T-helper 17 cell (primary cell): ENCODE data around the gene PCDHA2. TPM values are rescaled to one million over a fixed set of nuclear protein-coding genes. Genes with fewer than 3 reads are reported as not detected.
"Not testable (repeated sequence)": the region's sequence is repeated elsewhere in the genome, so short reads cannot be mapped to it uniquely, and the experiment has no call there.

Source experiments
- ATAC-seq: fragments of 150-1000 bp; cut with Tn5 transposase; 2 replicates; pipeline ENCODE4 v1.10.0; 2021; ENCODE audit warnings: mild to moderate bottlenecking, moderate library complexity
- DNase-seq, 3 donors: peaks; one replicate each; pipeline versions ENCODE4 v3.0.0 to v3.0.0-alpha.2; 2020 to 2021
- H3K9me3 ChIP-seq: one replicate; pipeline ENCODE4 v1.7.0; 2013; ENCODE audit warnings: low read length, mild to moderate bottlenecking; ENCODE audit not compliant: control insufficient read depth, poor library complexity, severe bottlenecking
- H3K27ac Mint-ChIP-seq: one replicate; pipeline ENCODE4 v1.8.0; 2022; ENCODE audit warnings: mild to moderate bottlenecking, moderate library complexity, mixed read lengths
- H3K27me3 Mint-ChIP-seq: one replicate; pipeline ENCODE4 v1.8.0; 2022; ENCODE audit warnings: mixed read lengths
- H3K36me3 Mint-ChIP-seq: one replicate; pipeline ENCODE4 v1.8.0; 2022; ENCODE audit warnings: low read depth, mixed read lengths
- H3K4me1 Mint-ChIP-seq: one replicate; pipeline ENCODE4 v1.8.0; 2022; ENCODE audit warnings: mild to moderate bottlenecking, mixed read lengths
- H3K4me3 Mint-ChIP-seq: one replicate; pipeline ENCODE4 v1.8.0; 2022; ENCODE audit warnings: mild to moderate bottlenecking, moderate library complexity, mixed read lengths
- total RNA-seq, 4 donors: library from RNA in 2 of 4; stranded (reverse) in 2 of 4; gene quantifications; one replicate each; pipeline ENCODE4 v1.2.3 and lab custom pipeline; 2022 to 2026

PCDHA2 gene
- total RNA-seq (not detected), total RNA-seq (lab: John Stamatoyannopoulos, UW) (0 reads per million in 2 donors)

GRCh38 chr5:140794595-140795258 lies at the start of gene PCDHA2:
TSS of gene PCDHA2 (plus strand) at chr5:140794852.
- H3K9me3 ChIP-seq: peaks cover 2% of the 10 kb centered on the region
- Mint-ChIP-seq H3K27me3 (peaks cover 13% of the 10 kb centered on the region), H3K4me3 (no peak within 1 kb of the TSS), H3K36me3 (no peaks in the 10 kb centered on the region), H3K27ac (no peak within 1 kb of the TSS), H3K4me1 (no peaks in the 10 kb centered on the region)
- DNase-seq (no peak), ATAC-seq (no peak)

GRCh38 chr5:140753561-140753960 lies 41.1 kb upstream of the PCDHA2 start:
- no peaks in the 10 kb centered on the region for H3K36me3 Mint-ChIP-seq
- ATAC-seq (no peak), DNase-seq (no peak)
- H3K9me3 ChIP-seq: peaks cover 6% of the 10 kb centered on the region
- H3K4me3 Mint-ChIP-seq: no peak overlapping the region
- H3K27me3 Mint-ChIP-seq: no peaks in the 10 kb centered on the region
- H3K4me1 Mint-ChIP-seq: no peaks in the 10 kb centered on the region
- H3K27ac Mint-ChIP-seq: no peak overlapping the region

GRCh38 chr5:140764177-140764973 lies 30.3 kb upstream of the PCDHA2 start:
- Mint-ChIP-seq H3K4me3 (no peak overlapping the region), H3K36me3 (no peaks in the 10 kb centered on the region), H3K4me1 (no peaks in the 10 kb centered on the region), H3K27me3 (no peaks in the 10 kb centered on the region), H3K27ac (no peak overlapping the region)
- DNase-seq (no peak), ATAC-seq (no peak)
- H3K9me3 ChIP-seq: peaks cover 31% of the 10 kb centered on the region

GRCh38 chr5:140767444-140767843 lies 27.2 kb upstream of the PCDHA2 start:
- no peak for DNase-seq
- H3K4me1 Mint-ChIP-seq: no peaks in the 10 kb centered on the region
- no peak overlapping the region for H3K27ac Mint-ChIP-seq
- peaks cover 31% of the 10 kb centered on the region for H3K9me3 ChIP-seq
- H3K27me3 Mint-ChIP-seq: no peaks in the 10 kb centered on the region
- H3K4me3 Mint-ChIP-seq: no peak overlapping the region
- no peaks in the 10 kb centered on the region for H3K36me3 Mint-ChIP-seq
- ATAC-seq: no peak

- H3K27ac Mint-ChIP-seq: no peak overlapping the region
- H3K36me3 Mint-ChIP-seq: peaks cover 3% of the 10 kb centered on the region
- H3K4me3 Mint-ChIP-seq: no peak overlapping the region
- H3K4me1 Mint-ChIP-seq: no peaks in the 10 kb centered on the region
- H3K27me3 Mint-ChIP-seq: no peaks in the 10 kb centered on the region
- H3K9me3 ChIP-seq: peaks cover 15% of the 10 kb centered on the region
- DNase-seq (no peak), ATAC-seq (no peak)
Measured at GRCh38 chr5:140780512-140780911, 14.1 kb upstream of the PCDHA2 start.

- Mint-ChIP-seq H3K4me1 (no peaks in the 10 kb centered on the region), H3K27me3 (peaks cover 16% of the 10 kb centered on the region), H3K27ac (no peak within 1 kb of the TSS), H3K36me3 (peaks cover 3% of the 10 kb centered on the region), H3K4me3 (no peak within 1 kb of the TSS)
- H3K9me3 ChIP-seq: peaks cover 11% of the 10 kb centered on the region
- ATAC-seq (no peak), DNase-seq (no peak)
Measured at GRCh38 chr5:140785905-140786686, 8.6 kb upstream of the PCDHA2 start, which contains the start of gene PCDHA1. TSS of gene PCDHA1 (plus strand) at chr5:140786140.

- not testable (repeated sequence) for DNase-seq, H3K36me3 Mint-ChIP-seq, ATAC-seq, H3K27ac Mint-ChIP-seq, H3K4me3 Mint-ChIP-seq, H3K4me1 Mint-ChIP-seq, H3K9me3 ChIP-seq
- peaks cover 16% of the 10 kb centered on the region for H3K27me3 Mint-ChIP-seq
Measured at GRCh38 chr5:140787422-140787821, 7.2 kb upstream of the PCDHA2 start.

- H3K4me3 Mint-ChIP-seq, DNase-seq, H3K27ac Mint-ChIP-seq, H3K9me3 ChIP-seq, H3K36me3 Mint-ChIP-seq, H3K4me1 Mint-ChIP-seq, ATAC-seq: not testable (repeated sequence)
- H3K27me3 Mint-ChIP-seq: peaks cover 21% of the 10 kb centered on the region
Measured at GRCh38 chr5:140787849-140788504, 6.7 kb upstream of the PCDHA2 start.

- no peak overlapping the region for H3K27ac Mint-ChIP-seq
- ATAC-seq: no peak
Measured at GRCh38 chr5:140791089-140791488, 3.6 kb upstream of the PCDHA2 start.

GRCh38 chr5:140795259-140795641 lies 598 bp downstream of the PCDHA2 start:
- no peak overlapping the region for H3K4me3 Mint-ChIP-seq
- no peaks in the 10 kb centered on the region for H3K4me1 Mint-ChIP-seq
- H3K27ac Mint-ChIP-seq: no peak overlapping the region
- no peaks in the 10 kb centered on the region for H3K36me3 Mint-ChIP-seq
- no peak for DNase-seq
- ATAC-seq: no peak
- H3K9me3 ChIP-seq: peaks cover 2% of the 10 kb centered on the region
- H3K27me3 Mint-ChIP-seq: peaks cover 11% of the 10 kb centered on the region

More at GRCh38 chr5:140791089-140791488, 3.6 kb upstream of the PCDHA2 start:
- DNase-seq: no peak
- Mint-ChIP-seq H3K27me3 (peaks cover 24% of the 10 kb centered on the region), H3K4me1 (no peaks in the 10 kb centered on the region), H3K36me3 (no peaks in the 10 kb centered on the region), H3K4me3 (no peak overlapping the region)
- H3K9me3 ChIP-seq: peaks cover 2% of the 10 kb centered on the region

GRCh38 chr5:140796072-140796717 lies 1.5 kb downstream of the PCDHA2 start:
- not testable (repeated sequence) for ATAC-seq, H3K36me3 Mint-ChIP-seq, H3K9me3 ChIP-seq, H3K4me1 Mint-ChIP-seq, H3K4me3 Mint-ChIP-seq, DNase-seq
- Mint-ChIP-seq H3K27me3 (peaks cover 11% of the 10 kb centered on the region), H3K27ac (peak overlapping the region; percentile 42)

- peaks cover 11% of the 10 kb centered on the region for H3K27me3 Mint-ChIP-seq
- no peaks in the 10 kb centered on the region for H3K36me3 Mint-ChIP-seq
- DNase-seq: no peak
- H3K4me1 Mint-ChIP-seq: no peaks in the 10 kb centered on the region
- peaks cover 2% of the 10 kb centered on the region for H3K9me3 ChIP-seq
- no peak overlapping the region for H3K27ac Mint-ChIP-seq
- ATAC-seq: no peak
- no peak overlapping the region for H3K4me3 Mint-ChIP-seq
Measured at GRCh38 chr5:140796718-140797095, 2.1 kb downstream of the PCDHA2 start.
